Cardiac muscle cell (in vitro differentiated cells and primary cell): ENCODE measurements around the gene DMRT3. TPM values are rescaled to one million over a fixed set of nuclear protein-coding genes. Genes with fewer than 3 reads are reported as not detected.

Experiments
- DNase-seq, 2 donors: peaks; one replicate each; pipeline versions ENCODE4 v3.0.0 to v3.0.0-alpha.2; 2010 to 2017; ENCODE audit warnings: low read depth in 1 of 2, low spot score in 1 of 2
- H3K27ac ChIP-seq: fragments of 200-600 bp; sonication (generic); 2 replicates; pipeline ENCODE4 v1.5.1; 2016
- H3K27me3 ChIP-seq: fragments of 200-600 bp; sonication (generic); 2 replicates; pipeline ENCODE4 v1.6.0; 2016; ENCODE audit warnings: control low read depth
- H3K36me3 ChIP-seq: fragments of 200-600 bp; sonication (generic); 2 replicates; pipeline ENCODE4 v1.5.1; 2016; ENCODE audit warnings: control low read depth
- H3K4me1 ChIP-seq: fragments of 200-600 bp; sonication (generic); 2 replicates; pipeline ENCODE4 v1.8.1; 2017; ENCODE audit warnings: low read depth, mild to moderate bottlenecking, mixed run types
- H3K4me3 ChIP-seq: fragments of 200-600 bp; sonication (generic); 2 replicates; pipeline ENCODE4 v1.5.1; 2016; ENCODE audit warnings: mild to moderate bottlenecking
- H3K9me3 ChIP-seq: fragments of 200-600 bp; sonication (generic); 2 replicates; pipeline ENCODE4 v1.5.1; 2017; ENCODE audit warnings: low read depth, mild to moderate bottlenecking, control low read depth
- CTCF ChIP-seq: IDR thresholded peaks from 2 replicates; pipeline ENCODE4 v1.5.1; 2012; ENCODE audit warnings: low read depth, mild to moderate bottlenecking, low read length
- polyA plus RNA-seq: library from polyadenylated mRNA; unstranded; fragments of >200 nt; fragmentation: Nextera tagmentation; extraction: Ambion mirVana; gene quantifications from 2 replicates; pipeline ENCODE4 v1.2.1, GENCODE V29; 2016
- total RNA-seq: library from RNA; depleted of rRNA; stranded (reverse); fragments of >200 nt; gene quantifications from 2 replicates; pipeline ENCODE4 v1.2.3, GENCODE V29; 2016

Gene DMRT3
- total and polyA plus RNA-seq, 2 experiments from 2014 or later, result not detected

DNA sequence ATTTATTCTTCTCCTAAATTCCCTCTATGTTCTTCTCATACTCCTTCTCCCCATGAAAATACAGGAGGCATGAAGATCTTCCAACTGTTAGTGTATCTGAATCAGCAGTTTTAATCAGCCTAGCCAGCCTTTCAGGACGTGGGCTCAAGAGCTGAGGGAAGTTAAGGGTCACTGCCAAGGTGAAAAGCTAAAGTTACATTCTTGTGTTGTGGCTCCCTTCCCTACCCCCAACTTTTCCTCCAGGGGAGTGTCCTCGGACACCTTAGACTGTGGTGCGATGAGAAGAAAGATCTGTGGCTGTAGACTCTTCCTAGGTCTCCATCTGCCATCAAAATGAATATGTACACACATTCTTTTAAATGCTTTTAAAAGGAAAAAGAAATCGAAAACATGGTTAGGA is 4.2 kb downstream of the DMRT3 start:
- Histone ChIP-seq H3K4me1 (peaks cover 2% of the 10 kb centered on the region), H3K4me3 (no peak overlapping the region), H3K36me3 (no peaks in the 10 kb centered on the region), H3K27me3 (peaks cover 100% of the 10 kb centered on the region), H3K27ac (no peak overlapping the region), H3K9me3 (no peaks in the 10 kb centered on the region)
- TF ChIP-seq CTCF, result no peak
- no peak for DNase-seq

GRCh38 chr9:981491-981898 is 5.0 kb downstream of the DMRT3 start:
- H3K4me3 ChIP-seq, result no peak overlapping the region
- DNase-seq, result peak in 1 of 2 donors; percentile 30

GRCh38 chr9:982394-983230 is 6.2 kb downstream of the DMRT3 start:
- DNase-seq, result no peak
- Histone ChIP-seq H3K27me3 (peaks cover 100% of the 10 kb centered on the region), H3K4me1 (no peaks in the 10 kb centered on the region), H3K27ac (no peak overlapping the region), H3K36me3 (no peaks in the 10 kb centered on the region), H3K9me3 (no peaks in the 10 kb centered on the region), H3K4me3 (no peak overlapping the region)
- no peak for TF ChIP-seq CTCF

More at GRCh38 chr9:981491-981898, 5.0 kb downstream of the DMRT3 start:
- no peak for TF ChIP-seq CTCF
- Histone ChIP-seq H3K27ac (no peak overlapping the region), H3K36me3 (no peaks in the 10 kb centered on the region), H3K27me3 (peaks cover 100% of the 10 kb centered on the region), H3K9me3 (no peaks in the 10 kb centered on the region), H3K4me1 (no peaks in the 10 kb centered on the region)

- no peak for DNase-seq
- Histone ChIP-seq H3K27ac (no peak overlapping the region), H3K9me3 (no peaks in the 10 kb centered on the region), H3K4me1 (no peaks in the 10 kb centered on the region), H3K27me3 (peaks cover 36% of the 10 kb centered on the region), H3K36me3 (no peaks in the 10 kb centered on the region), H3K4me3 (no peak overlapping the region)
- TF ChIP-seq CTCF, result no peak
Measured at GRCh38 chr9:994005-994404, 17.6 kb downstream of the DMRT3 start.

DNA sequence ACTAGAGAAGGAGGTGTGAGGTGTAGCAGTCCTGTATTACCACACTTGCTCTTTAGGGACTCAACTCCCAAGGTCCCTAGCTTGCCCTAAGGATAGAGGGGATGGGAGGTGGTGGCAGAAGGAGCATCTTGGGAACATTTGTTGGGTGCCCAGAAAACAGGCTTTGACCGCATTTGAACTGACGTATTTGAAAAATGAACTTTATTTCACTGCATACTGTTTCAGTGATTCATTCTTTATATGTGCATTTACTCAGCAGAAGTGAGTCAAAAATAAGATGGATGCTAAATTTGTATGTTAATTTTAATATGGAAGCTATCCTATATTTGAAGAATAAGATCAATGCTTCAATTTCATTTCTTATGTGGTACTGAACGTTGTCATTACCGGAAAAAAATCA is 18.7 kb downstream of the DMRT3 start:
- Histone ChIP-seq H3K4me3 (no peak overlapping the region), H3K36me3 (no peaks in the 10 kb centered on the region), H3K27me3 (peaks cover 26% of the 10 kb centered on the region), H3K4me1 (no peaks in the 10 kb centered on the region), H3K9me3 (no peaks in the 10 kb centered on the region), H3K27ac (no peak overlapping the region)
- no peak for DNase-seq
- no peak for TF ChIP-seq CTCF
